PC-9 (cell line): ENCODE results near the gene KLC3. TPM values are rescaled to one million over a fixed set of nuclear protein-coding genes. Genes with fewer than 3 reads are reported as not detected.

ENCODE experiments used
- BruUV-seq: library from RNA; stranded (reverse); fragments of 400-500 nt; replicated peaks from 2 replicates; lab custom pipeline; 2021; lab: Mats Ljungman, UMichigan
- CTCF ChIA-PET: fragments of 300-600 bp; sonication (Branson Sonifier 250); formaldehyde crosslinking; loops from one replicate; lab custom pipeline; 2022; ENCODE audit warnings: antibody characterized with exemption; lab: Charles Lee
- POLR2A ChIA-PET: fragments of 300-600 bp; sonication (Branson Sonifier 250); formaldehyde crosslinking; loops from one replicate; lab custom pipeline; 2022; ENCODE audit warnings: antibody characterized with exemption; ENCODE audit not compliant: unreplicated experiment; lab: Charles Lee
- DNase-seq, 2 experiments: peaks; one replicate each; pipeline versions ENCODE4 v3.0.0 to v3.0.0-alpha.2; 2015 to 2022; ENCODE audit warnings: mixed read lengths in 1 of 2
- H2AFZ ChIP-seq: fragments of 200-600 bp; sonication (generic); 2 replicates; pipeline ENCODE4 v1.8.1; 2017; ENCODE audit warnings: antibody characterized with exemption
- H3F3A ChIP-seq: fragments of 200-600 bp; sonication (generic); 2 replicates; pipeline ENCODE4 v1.8.1; 2017; ENCODE audit warnings: antibody characterized with exemption, mild to moderate bottlenecking, low read depth; ENCODE audit not compliant: insufficient read depth
- H3K27ac ChIP-seq: fragments of 200-600 bp; sonication (generic); 2 replicates; pipeline ENCODE4 v1.6.1; 2016; ENCODE audit warnings: mixed run types
- H3K27me3 ChIP-seq: fragments of 200-600 bp; sonication (generic); 2 replicates; pipeline ENCODE4 v1.6.1; 2016; ENCODE audit warnings: low read depth, mixed run types; ENCODE audit not compliant: insufficient read depth
- H3K36me3 ChIP-seq: fragments of 200-600 bp; sonication (generic); 2 replicates; pipeline ENCODE4 v1.6.1; 2016; ENCODE audit warnings: low read depth, mixed run types
- H3K4me1 ChIP-seq: fragments of 200-600 bp; sonication (generic); replicated peaks from 2 replicates; pipeline ENCODE4 v1.6.1; 2016; ENCODE audit warnings: mixed run types; ENCODE audit not compliant: insufficient read depth
- H3K4me2 ChIP-seq: fragments of 200-600 bp; sonication (generic); 2 replicates; pipeline ENCODE4 v1.6.1; 2017; ENCODE audit warnings: mixed run types
- H3K4me3 ChIP-seq: fragments of 200-600 bp; sonication (generic); 2 replicates; pipeline ENCODE4 v1.6.1; 2016; ENCODE audit warnings: mixed run types
- H3K79me2 ChIP-seq: fragments of 200-600 bp; sonication (generic); 2 replicates; pipeline ENCODE4 v1.6.1; 2017; ENCODE audit warnings: low read depth, mixed run types
- H3K9me2 ChIP-seq: fragments of 200-600 bp; sonication (generic); 2 replicates; pipeline ENCODE4 v1.8.1; 2017; ENCODE audit warnings: mild to moderate bottlenecking; ENCODE audit not compliant: insufficient read depth
- H3K9me3 ChIP-seq: fragments of 200-600 bp; sonication (generic); 2 replicates; pipeline ENCODE4 v1.8.1; 2016; ENCODE audit warnings: low read depth; ENCODE audit not compliant: insufficient read depth
- H4K20me1 ChIP-seq: fragments of 200-600 bp; sonication (generic); 2 replicates; pipeline ENCODE4 v1.8.1; 2017; ENCODE audit not compliant: insufficient read depth
- CTCF ChIP-seq: fragments of 200-600 bp; sonication (generic); conservative IDR thresholded peaks from 2 replicates; pipeline ENCODE4 v1.6.1; 2017; ENCODE audit warnings: mixed run types, antibody characterized with exemption, mild to moderate bottlenecking, moderate library complexity
- EZH2 ChIP-seq: fragments of 200-600 bp; sonication (generic); IDR thresholded peaks from 2 replicates; pipeline ENCODE4 v1.8.0; 2017; ENCODE audit warnings: antibody characterized with exemption, low read depth
- intact Hi-C: fragments of 100-400 bp; cut with micrococcal nuclease; formaldehyde crosslinking; loops from one replicate; pipeline ENCODE4 v1.10.0; 2022; ENCODE audit not compliant: unreplicated experiment
- total RNA-seq: library from RNA; stranded (reverse); gene quantifications from 2 replicates; pipeline ENCODE4 v1.2.3, GENCODE V29; 2021

The KLC3 gene
- total RNA-seq, 1 experiment from 2014 or later, result 20.6 TPM

GRCh38 chr19:45314708-45315245 is 25.8 kb upstream of the KLC3 start:
- no peak overlapping the region for H3K4me2 ChIP-seq
- H3K9me3 ChIP-seq, result no peaks in the 10 kb centered on the region
- H3K27ac ChIP-seq, result no peak overlapping the region
- no peak overlapping the region for H3K4me3 ChIP-seq
- 0 out of 2 replicates have a peak, but pooled peaks cover 3% of the 10 kb centered on the region for H3F3A ChIP-seq
- no TSS peak for BruUV-seq
- no peaks in the 10 kb centered on the region for H4K20me1 ChIP-seq
- H3K36me3 ChIP-seq, result no peaks in the 10 kb centered on the region
- TF ChIP-seq CTCF (no peak), EZH2 (no peak)
- DNase-seq, result no peak
- ChIA-PET POLR2A (no interaction called here), CTCF (no interaction called here)
- H3K79me2 ChIP-seq, result no peaks in the 10 kb centered on the region
- H3K27me3 ChIP-seq, result peaks cover 34% of the 10 kb centered on the region
- H2AFZ ChIP-seq, result no peak overlapping the region
- intact Hi-C loops, result no loop called here
- no peaks in the 10 kb centered on the region for H3K4me1 ChIP-seq
- H3K9me2 ChIP-seq, result no peaks in the 10 kb centered on the region

GRCh38 chr19:45315304-45315703 is 25.2 kb upstream of the KLC3 start:
- no peak overlapping the region for H3K4me2 ChIP-seq
- no peaks in the 10 kb centered on the region for H4K20me1 ChIP-seq
- H3K9me3 ChIP-seq, result no peaks in the 10 kb centered on the region
- no peaks in the 10 kb centered on the region for H3K4me1 ChIP-seq
- BruUV-seq, result no TSS peak
- H3K4me3 ChIP-seq, result no peak overlapping the region
- ChIA-PET CTCF (no interaction called here), POLR2A (no interaction called here)
- no peaks in the 10 kb centered on the region for H3K9me2 ChIP-seq
- H3K27me3 ChIP-seq, result peaks cover 34% of the 10 kb centered on the region
- no peak overlapping the region for H3K27ac ChIP-seq
- DNase-seq, result no peak
- intact Hi-C loops, result no loop called here
- no peak overlapping the region for H2AFZ ChIP-seq
- no peaks in the 10 kb centered on the region for H3K36me3 ChIP-seq
- TF ChIP-seq EZH2 (no peak), CTCF (no peak)
- H3F3A ChIP-seq, result no peaks in the 10 kb centered on the region
- no peaks in the 10 kb centered on the region for H3K79me2 ChIP-seq

DNA sequence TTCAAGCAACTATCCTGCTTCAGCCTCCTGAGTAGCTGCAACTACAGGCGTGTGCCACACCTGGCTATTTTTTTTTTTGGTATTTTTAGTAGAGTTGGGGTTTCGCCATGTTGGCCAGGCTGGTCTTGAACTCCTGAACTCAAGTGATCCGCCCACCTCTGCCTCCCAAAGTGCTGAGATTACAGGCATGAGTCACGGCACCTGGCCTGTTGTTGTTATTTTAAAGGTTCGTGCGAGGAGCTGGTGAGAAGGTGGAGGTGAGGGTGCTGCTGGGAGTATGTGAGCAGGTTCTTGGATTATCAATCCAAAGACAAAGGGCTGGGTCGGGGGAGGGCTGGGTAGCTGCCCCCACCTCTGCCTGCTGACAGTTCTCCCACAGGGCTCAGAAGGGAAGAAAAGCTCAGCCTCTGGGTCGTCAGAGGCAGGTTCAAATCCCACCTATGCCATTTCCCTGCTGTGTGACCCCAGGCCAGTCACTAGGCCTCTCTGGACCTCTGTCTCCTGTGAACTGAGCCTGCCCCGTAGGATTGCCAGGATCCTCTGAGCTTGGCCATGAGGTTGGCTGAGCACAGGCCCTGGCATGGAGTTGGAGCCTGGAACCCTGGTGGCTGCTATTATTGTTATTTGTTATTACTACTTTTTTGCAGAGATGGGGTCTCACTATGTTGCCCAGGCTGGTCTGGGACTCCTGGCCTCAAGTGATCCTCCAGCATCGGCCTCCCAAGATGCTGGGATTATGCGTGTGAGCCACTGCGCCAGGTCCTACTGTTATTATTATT is 19.4 kb upstream of the KLC3 start:
- no peaks in the 10 kb centered on the region for H3K9me2 ChIP-seq
- peaks cover 8% of the 10 kb centered on the region; the same call in 1 of the 2 replicates for H3F3A ChIP-seq
- H3K4me1 ChIP-seq, result no peaks in the 10 kb centered on the region; the same call in 1 of the 2 replicates
- no peak overlapping the region for H3K4me3 ChIP-seq
- no peaks in the 10 kb centered on the region for H3K79me2 ChIP-seq
- no peaks in the 10 kb centered on the region for H3K9me3 ChIP-seq
- ChIA-PET CTCF (interaction anchor here (0.6 kb wide), 1 partner anchor 12 kb away, joined by 4 read pairs; no protein-coding TSS in a partner anchor), POLR2A (interaction anchor here (0.6 kb wide), 1 partner anchor 539 kb away, joined by 3 read pairs; no protein-coding TSS in a partner anchor)
- intact Hi-C loops, result no loop called here
- H3K4me2 ChIP-seq, result no peak overlapping the region
- peaks cover 9% of the 10 kb centered on the region; the same call in 1 of the 2 replicates for H3K27me3 ChIP-seq
- no peak for DNase-seq
- no peaks in the 10 kb centered on the region for H3K36me3 ChIP-seq
- TF ChIP-seq EZH2, result no peak
- no peak for TF ChIP-seq CTCF
- no peaks in the 10 kb centered on the region for H4K20me1 ChIP-seq
- BruUV-seq, result no TSS peak
- H2AFZ ChIP-seq, result no peak overlapping the region
- no peak overlapping the region for H3K27ac ChIP-seq
